HTR-8/SVneo (cell line): Measurements from ENCODE around the gene GPR3.
"Not testable (repeated sequence)": the region's sequence is repeated elsewhere in the genome, so short reads cannot be mapped to it uniquely, and the experiment has no call there.

Source experiments
- DNase-seq: peaks from one replicate; pipeline ENCODE4 v3.0.0; 2011; ENCODE audit warnings: low spot score, mixed read lengths; ENCODE audit not compliant: insufficient read length
- FAIRE-seq: peaks from 2 replicates; lab custom pipeline; 2011; peaks lifted over from hg19 to GRCh38; lab: Jason Lieb, UNC

Gene GPR3

DNA sequence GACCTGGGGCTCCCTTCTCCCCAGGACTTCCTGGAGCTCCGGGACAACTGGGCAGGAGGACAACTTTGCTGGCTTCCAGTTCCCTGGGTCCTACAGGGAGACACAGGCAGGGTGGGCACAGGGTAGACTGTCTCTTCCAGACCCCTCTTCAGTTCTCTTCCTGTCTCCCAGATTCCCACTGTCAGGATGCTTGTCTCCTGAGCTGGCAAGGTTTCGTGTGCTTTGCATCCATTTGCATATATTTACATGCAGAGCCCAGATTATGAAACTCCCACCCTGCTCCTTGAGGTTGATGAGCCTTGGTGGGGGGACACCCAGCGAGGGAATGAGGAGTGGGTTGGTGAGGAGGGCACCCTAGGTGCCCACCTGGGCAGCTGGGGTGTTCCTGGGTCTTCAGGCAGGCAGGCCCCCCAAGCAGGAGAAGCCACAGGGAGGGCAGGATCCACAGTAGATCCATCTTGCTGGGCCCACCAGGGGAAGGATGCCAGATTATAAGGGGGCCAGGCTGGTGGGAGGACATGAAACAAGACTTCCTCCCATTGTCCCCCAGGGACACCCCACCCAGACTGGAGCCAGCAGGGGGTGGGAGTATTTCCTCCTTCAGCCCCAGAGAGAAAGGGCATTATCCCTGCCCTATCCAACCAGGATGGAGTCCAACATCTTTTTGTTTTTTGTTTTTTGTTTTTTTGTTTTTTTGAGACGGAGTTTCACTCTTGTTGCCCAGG, 17.9 kb upstream of the GPR3 start, which contains the start of gene FCN3:
TSS of gene FCN3 (minus strand) at position 463 of the 725 bp plus-strand sequence. CDS start at position 457, 6 bp downstream.
- DNase-seq (no peak), FAIRE-seq (no peak)

DNA sequence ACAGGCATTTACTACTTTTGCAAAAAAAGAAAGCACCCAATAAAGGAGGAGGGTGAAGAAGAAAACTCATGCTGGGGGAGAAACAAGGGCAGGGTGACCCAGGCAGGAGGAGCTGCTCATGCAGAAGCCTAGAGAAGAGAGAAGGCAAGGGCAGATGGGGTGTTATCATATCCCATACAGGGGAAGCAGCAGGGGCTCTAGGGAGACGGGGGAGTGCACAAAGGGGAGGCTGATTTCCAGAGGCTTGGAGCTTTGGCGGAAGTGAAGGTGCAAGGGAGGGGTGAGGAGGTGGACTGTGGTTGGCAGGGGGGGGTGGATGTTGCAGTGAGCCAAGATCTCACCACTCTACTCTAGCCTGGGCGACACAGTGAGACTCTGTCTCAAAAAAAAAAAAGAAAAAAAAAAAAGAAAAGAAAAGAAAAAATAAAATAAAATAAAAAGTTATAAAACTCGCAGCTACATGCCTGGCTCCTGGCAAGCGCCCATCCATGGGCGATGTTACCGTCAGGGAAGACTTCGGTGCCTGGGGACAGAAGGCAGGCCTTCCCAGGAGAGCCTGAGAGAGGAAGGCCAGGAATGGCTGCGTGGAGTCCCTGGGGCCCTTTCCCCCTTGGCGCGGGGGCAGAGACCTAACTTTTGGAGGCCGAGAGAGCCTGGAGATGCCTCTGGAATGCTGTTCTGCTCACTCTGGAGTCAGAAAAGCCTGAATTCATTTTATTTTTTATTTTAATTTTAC, 14.5 kb upstream of the GPR3 start:
- DNase-seq (no peak), FAIRE-seq (no peak)

DNA sequence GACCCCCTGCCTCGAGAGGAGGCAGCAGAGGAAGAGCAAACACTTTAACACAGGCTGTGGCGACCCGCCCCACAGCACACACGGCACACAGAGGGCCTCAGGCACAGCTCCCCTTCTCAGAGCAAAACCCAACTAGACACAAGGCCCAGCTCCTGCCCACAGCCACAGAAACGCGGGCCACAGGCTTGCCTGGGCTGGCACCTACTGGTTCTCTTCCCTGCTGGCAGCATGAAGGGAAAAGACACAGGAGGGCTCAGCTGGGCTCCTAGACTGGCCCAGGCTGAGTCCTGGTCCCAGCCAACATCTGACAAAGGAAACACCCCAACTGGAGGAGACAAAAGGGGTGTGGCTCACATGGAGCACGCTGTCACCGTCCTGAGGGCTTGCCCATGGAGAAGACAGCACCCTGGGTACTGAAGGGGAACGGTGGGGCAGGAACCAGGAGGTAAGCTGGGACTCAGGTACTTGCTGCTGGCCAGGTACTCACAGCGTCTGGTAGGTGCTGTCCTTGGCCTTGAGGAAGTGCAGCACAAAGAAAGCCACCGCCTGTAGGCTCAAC, 12.8 kb upstream of the GPR3 start:
- DNase-seq, result no peak
- no peak for FAIRE-seq

DNA sequence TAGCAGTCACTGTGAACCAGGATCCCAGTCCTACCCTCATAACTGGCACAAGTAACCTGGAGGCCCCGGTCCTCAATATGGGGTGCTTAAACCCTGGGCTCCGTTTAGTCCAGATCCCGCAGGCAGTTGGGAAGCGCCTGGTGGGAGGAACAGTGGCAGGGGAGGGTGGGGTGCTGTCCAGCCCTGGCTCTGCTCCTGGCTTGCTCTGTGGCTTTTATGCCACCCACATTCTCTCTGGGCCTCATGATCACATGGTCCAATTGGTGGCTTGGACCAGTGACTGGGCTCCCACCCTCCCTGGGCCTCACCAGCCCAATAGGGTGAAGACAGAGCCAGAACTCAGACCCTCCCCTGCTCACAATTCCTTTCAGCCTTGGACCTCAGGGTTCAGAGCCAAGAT, 12.2 kb upstream of the GPR3 start:
- FAIRE-seq (no peak), DNase-seq (no peak)

DNA sequence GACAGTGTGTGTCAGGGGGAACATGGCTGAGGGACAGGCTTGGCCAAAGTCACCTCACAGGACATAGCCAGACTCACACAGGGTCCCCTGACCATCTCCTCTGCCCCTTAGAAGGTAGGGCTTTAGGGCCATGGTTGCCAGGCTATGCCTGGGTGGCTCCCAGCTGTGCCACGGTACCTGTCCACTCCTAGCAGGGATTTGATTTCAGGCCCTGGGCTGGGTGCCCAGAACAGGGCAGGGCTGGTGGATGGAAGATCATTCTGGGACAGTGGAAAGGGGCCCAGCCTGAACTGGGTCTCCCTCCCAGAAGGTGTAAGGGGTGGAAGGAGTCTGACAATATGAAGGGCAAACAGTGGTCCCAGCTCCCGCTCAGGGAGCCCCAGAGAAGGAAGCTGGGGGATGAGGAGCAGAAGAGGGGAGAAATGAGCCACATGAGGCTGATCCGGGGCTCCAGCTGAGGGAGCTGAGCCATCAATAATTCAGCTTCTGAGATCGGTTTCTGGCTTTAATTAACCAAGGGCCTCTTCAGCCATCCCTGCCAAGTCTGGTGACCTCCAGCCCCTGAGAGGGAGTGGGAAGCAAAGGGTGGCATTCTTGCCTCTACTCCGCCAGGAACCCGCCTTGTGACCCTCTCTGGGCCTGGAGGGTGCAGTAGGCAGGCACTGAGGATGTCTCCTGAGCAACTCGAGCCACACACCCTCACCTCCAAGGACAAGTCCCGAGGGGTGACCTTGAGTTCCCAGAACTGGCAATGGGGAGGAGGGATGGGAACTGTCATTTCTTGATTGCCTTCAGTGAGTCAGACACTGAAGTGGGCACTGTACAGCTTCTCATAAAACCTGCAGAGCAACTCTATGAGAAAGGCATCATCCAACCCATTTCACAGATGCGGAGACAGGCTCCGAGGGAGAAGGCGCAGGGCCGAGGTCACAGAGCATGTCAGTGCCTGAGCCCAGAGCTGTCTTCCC, 11.4 kb upstream of the GPR3 start:
- FAIRE-seq (no peak), DNase-seq (no peak)

DNA sequence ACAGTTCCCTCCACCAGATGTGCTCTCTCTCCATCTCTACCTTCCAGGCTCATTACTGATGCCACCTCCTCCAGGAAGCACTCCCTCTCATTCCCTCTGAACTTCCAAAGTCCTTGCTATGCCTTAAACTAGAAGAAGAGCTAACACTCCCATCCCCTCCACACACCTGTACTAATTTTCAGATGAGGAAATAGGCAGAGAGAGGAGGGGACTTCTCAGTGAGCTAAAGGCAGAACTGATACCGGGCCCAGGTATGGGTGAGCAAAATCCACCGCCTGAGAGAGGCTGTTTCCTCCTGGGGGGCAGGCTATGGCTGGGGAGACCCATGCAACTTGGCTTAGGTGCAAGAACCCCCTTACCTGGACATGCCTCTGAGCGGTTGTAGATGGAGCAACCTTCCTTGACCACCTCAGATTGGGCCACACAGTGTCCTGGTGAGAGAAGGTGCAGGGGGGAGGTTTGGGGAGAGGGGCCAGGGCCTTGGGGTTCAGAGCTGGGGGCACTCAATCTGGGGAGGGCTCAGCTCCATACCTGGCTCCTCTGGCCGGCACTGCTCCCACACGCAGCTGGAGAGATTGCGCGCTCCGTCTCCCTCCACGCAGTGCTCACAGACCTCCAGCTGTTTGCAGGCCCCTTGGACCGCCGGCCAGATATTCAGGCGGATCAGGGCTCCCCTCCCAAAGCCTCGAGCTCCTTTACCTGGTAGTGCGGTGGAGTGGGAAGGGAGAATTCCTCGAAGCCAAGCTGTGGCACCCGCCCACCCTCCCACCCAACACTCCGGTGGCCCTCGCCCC, 10.3 kb upstream of the GPR3 start:
- DNase-seq (no peak), FAIRE-seq (no peak)

DNA sequence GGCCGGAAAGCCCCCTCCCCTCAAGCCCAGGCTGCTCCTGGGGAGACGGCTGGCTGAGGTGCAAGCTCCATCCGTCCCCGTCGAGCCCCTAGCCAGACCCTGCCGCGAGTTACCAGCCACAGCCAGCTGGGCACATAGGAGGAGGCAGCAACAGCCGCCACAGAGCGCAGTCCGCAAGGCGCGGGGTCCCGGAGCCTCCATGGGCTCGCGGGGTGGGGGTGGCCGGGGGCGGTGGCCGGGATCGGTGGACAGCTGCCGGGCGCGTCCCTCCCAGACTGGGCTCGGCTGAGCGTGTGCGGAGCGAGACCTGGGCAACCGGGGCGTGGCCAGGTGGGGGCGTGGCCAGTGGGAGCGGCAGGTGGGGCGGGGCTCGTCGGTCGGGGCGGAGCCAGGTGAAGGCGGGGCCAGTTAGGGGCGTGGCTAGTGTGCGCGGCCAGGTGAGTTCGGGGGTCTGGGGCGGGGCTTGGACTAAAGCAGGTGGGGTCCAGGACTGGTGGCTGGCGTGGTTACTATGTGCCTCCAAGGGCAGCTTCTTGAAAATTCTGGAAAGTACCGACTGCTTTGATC, 9.3 kb upstream of the GPR3 start, which contains the start of gene CD164L2:
TSS of gene CD164L2 (minus strand) at position 295 of the 567 bp plus-strand sequence. CDS start at position 201, 94 bp downstream.
- no peak for DNase-seq
- FAIRE-seq, result no peak

DNA sequence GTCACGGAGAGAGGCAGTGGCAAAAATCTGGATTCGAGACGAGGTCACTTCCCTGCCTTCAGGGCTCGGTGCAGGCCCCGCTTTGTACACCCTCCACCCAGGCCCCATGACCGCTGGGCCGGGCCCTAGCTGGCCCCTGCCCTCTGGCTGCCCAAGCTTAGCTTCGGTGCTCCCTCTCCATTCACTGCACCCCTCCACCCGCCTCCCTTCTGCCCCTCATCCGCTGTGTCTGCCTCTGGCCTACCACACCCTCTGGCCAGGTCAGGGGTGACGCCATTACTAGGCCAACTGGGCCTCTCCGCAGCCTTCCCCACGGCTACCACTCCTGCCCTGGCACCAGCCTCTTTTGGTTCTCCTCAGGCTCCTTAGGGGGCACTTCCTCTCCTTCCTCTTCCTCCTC, 8.8 kb upstream of the GPR3 start:
- FAIRE-seq, result no peak

DNA sequence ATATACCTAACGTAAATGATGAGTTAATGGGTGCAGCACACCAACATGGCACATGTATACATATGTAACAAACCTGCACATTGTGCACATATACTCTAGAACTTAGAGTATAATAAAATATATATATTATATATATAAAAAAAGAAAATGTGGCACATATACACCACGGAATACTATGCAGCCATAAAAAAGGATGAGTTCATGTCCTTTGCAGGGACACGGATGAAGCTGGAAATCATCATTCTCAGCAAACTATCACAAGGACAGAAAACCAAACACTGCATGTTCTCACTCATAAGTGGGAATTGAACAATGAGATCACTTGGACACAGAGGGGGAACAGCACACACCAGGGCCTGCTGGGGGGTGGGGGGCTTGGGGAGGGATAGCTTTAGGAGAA, 7.6 kb upstream of the GPR3 start:
- DNase-seq, FAIRE-seq: not testable (repeated sequence)

More for the DNA sequence above, 8.8 kb upstream of the GPR3 start:
- DNase-seq, result no peak

DNA sequence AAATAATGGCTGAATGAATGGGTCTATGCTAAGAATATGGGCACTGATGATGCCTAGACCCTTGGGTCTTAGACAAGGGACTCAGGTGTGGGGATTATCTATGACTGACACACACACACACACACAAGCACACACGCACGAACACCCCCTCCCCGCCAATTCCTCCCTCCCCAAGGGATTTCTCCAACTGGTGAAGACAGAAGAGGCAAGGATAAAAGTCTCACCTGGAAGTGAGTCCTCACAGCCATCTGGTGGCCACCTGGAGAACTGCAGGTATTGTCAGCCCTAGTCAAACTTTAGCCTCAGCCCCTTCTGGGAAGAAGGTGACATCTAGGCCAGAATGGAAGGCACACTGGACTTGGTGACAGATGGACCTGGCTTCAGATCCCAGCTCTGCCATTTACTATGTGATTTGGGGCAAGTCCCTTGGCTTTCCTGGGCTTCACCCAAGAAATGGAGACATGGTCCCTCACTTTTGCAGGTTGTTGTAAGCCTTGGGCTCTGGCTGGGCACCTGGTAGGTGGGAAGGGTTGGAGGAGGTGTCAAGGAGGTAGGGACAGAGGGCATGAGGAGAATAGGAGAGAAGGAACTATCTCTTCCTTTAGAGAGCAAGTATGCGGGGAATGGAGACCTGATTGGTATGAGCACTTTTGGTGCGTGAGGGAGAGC, 4.0 kb upstream of the GPR3 start:
- FAIRE-seq, result no peak
- peak; percentile 51 for DNase-seq

DNA sequence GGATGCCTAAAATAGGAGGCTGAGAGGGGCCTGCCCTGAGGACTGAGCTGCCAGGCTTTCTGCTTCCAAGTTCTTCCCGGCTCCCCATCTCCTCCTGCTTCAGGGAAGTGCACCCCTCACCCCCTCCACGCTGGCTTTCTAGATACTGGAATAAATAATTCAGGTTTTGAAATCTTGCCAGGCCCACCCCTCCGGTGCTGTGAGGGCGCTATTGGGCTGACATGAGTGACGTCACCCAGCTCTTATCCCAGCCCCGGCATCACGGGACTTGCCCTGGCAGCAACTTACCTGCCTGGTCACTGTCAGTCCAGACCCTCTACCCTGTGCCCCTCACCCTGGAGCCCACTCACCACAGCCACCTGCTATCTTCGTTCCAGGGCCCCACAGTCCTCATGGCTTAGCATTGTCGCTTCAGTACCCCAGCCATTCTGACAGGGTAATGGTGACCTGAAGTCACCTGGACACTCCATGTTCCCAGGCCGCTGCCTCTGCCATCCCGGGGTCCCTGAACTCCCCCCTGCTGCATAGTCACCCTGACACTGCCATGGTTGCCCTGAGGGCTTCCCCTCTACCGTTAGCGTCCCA, 819 bp upstream of the GPR3 start:
- FAIRE-seq (no peak), DNase-seq (no peak)

DNA sequence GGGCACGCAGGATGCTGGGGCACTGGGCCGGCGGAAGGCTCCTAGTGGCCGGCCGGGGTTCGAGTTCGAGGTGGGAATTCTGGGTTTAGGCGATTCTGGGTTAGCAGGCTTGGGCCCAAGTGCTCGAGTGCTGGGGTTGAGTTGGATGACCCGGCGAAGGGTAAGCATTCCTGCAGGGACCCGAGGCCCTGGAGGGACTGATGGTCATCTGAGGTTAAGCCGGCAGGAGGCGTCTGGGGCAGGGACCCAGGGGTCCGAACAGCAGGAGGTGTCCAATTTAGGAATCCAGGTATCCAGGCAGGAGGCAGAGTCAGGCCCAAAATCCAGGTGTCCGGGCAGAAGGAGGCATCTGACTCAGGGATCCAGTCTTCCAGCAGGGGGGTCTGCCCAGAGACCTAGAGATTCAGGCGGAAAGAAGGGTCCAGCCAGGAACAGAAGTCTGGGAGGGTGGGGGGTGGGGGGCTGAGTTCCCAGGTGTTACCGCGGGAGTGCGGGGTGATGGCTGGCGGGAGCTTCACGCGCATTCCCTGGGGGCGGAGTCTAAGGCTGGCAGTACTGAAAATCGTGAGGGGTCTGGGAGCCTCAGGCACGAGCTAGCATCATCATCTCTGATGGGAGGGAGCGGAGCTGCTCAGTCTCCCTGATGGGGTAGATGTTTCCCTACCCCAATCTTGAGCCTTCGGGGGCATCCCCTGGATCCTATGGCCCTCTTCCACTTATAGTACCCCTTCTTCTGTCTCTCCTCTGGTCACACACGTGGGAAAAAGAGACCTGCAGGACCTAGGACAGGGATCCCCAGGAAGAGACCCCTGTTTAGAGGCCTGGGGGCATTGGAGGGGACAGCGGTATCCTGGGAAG, 585 bp downstream of the GPR3 start:
- no peak for FAIRE-seq
- DNase-seq, result no peak

DNA sequence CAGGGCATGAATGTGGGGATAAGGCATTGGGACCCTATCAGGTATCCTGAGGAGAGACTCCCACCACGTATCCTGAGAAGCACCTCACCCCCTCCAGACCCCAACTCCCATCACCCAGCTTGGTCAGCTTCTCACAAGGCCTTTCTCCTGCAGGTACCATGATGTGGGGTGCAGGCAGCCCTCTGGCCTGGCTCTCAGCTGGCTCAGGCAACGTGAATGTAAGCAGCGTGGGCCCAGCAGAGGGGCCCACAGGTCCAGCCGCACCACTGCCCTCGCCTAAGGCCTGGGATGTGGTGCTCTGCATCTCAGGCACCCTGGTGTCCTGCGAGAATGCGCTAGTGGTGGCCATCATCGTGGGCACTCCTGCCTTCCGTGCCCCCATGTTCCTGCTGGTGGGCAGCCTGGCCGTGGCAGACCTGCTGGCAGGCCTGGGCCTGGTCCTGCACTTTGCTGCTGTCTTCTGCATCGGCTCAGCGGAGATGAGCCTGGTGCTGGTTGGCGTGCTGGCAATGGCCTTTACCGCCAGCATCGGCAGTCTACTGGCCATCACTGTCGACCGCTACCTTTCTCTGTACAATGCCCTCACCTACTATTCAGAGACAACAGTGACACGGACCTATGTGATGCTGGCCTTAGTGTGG, 1.3 kb downstream of the GPR3 start:
- FAIRE-seq, result no peak

DNA sequence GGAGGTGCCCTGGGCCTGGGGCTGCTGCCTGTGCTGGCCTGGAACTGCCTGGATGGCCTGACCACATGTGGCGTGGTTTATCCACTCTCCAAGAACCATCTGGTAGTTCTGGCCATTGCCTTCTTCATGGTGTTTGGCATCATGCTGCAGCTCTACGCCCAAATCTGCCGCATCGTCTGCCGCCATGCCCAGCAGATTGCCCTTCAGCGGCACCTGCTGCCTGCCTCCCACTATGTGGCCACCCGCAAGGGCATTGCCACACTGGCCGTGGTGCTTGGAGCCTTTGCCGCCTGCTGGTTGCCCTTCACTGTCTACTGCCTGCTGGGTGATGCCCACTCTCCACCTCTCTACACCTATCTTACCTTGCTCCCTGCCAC, 1.8 kb downstream of the GPR3 start:
- no peak for DNase-seq
- FAIRE-seq, result no peak

More for the DNA sequence above, 1.3 kb downstream of the GPR3 start:
- no peak for DNase-seq

DNA sequence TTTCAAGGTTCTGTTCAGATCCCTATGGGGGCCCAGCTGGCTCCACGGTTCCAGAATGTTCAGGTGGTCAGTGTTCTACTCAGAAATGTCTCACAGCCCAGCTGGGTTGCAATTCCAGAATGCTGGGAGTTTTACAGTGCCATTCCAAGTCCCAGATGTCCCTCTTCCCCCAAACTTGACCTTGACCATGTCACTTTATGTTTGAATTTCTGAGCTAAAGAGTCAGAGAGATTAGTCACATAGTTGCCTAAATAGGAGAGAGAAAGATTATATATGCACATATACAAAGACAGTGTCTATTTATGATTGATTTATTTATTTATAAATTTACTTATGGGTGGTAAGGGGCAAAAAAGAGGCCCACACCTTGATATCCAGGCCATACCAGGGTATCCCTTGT, 2.5 kb downstream of the GPR3 start:
- FAIRE-seq (no peak), DNase-seq (no peak)

DNA sequence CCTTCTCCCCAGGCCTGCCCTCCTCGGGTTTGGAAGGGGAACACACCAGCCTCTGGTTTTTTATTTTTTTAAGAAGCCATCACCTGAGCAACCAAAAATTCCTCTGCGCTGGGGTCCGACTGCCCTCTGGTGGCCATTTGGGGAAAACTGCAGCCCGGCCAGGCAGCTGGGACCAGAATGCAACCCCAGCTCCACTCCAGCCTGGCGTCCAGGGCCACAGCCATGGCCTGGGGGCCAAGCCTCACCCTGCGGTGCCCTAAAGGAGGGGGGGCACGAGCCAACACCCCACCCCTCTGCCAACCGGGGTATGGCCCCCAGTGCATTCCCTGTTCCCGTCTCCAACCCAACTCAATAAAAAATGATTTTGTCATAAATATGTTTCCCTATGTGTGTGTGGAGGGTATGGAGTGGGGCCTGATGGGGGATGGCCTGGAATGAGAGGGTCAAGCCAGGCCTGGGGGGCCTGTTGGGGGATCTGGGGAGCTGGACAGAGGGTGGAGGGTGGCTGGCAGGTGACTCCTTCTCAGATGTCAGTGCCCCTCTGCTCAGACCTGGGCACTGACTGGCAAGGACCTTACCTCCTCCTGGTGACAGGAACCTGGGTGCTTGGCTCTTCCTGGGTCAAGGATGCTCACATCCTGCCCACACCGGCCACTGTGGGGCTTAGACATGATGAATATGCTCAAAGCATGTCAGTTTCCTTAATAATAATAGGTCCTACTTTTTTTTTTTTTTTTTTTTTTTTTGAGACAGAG, 3.2 kb downstream of the GPR3 start:
- FAIRE-seq (no peak), DNase-seq (peak; percentile 71)
